Trophoblast cell (in vitro differentiated cells and primary cell): Measurements from ENCODE around the gene UBE2N.
A peak's percentile ranks its signal among the peaks of the same experiment; 100 is the strongest.

Experiments
- DNase-seq, 2 donors: peaks; one replicate each; pipeline ENCODE4 v3.0.0-alpha.2; 2016
- H2AFZ ChIP-seq: 2 replicates; pipeline ENCODE4 v1.6.1; 2013; ENCODE audit warnings: low read length, moderate library complexity, mild to moderate bottlenecking; ENCODE audit not compliant: insufficient read depth, poor library complexity
- H2AK5ac ChIP-seq: 2 replicates; pipeline ENCODE4 v1.6.1; 2013; ENCODE audit warnings: mild to moderate bottlenecking, low read length
- H2BK120ac ChIP-seq: 2 replicates; pipeline ENCODE4 v1.6.1; 2013; ENCODE audit warnings: low read length, mild to moderate bottlenecking, moderate library complexity; ENCODE audit not compliant: insufficient read depth, poor library complexity
- H2BK12ac ChIP-seq: 2 replicates; pipeline ENCODE4 v1.6.1; 2013; ENCODE audit warnings: mild to moderate bottlenecking, low read length, moderate library complexity
- H2BK5ac ChIP-seq: 2 replicates; pipeline ENCODE4 v1.6.1; 2013; ENCODE audit warnings: low read length, low read depth, moderate library complexity, mild to moderate bottlenecking; ENCODE audit not compliant: poor library complexity
- H3K14ac ChIP-seq: 2 replicates; pipeline ENCODE4 v1.6.1; 2013; ENCODE audit warnings: mild to moderate bottlenecking, low read length
- H3K18ac ChIP-seq: 2 replicates; pipeline ENCODE4 v1.6.1; 2013; ENCODE audit warnings: mild to moderate bottlenecking, low read length
- H3K23ac ChIP-seq: 2 replicates; pipeline ENCODE4 v1.6.1; 2013; ENCODE audit warnings: low read length
- H3K27ac ChIP-seq: 2 replicates; pipeline ENCODE4 v1.5.1; 2013; ENCODE audit warnings: low read depth, mild to moderate bottlenecking, inconsistent platforms, low read length, moderate library complexity
- H3K27me3 ChIP-seq: 2 replicates; pipeline ENCODE4 v1.6.1; 2013; ENCODE audit warnings: inconsistent platforms, mild to moderate bottlenecking, low read length, moderate library complexity; ENCODE audit not compliant: insufficient read depth
- H3K36me3 ChIP-seq, 2 experiments: 1 replicate in 1 of 2; 2 replicates in 1 of 2; pipeline ENCODE4 v1.6.1; 2013; ENCODE audit warnings: low read length in 2 of 2, mild to moderate bottlenecking in 2 of 2, moderate library complexity in 1 of 2; ENCODE audit not compliant: insufficient read depth in 2 of 2, control insufficient read depth in 1 of 2
- H3K4ac ChIP-seq: 2 replicates; pipeline ENCODE4 v1.6.1; 2013; ENCODE audit warnings: low read depth, mild to moderate bottlenecking, low read length, moderate library complexity
- H3K4me1 ChIP-seq, 2 experiments: 1 replicate in 1 of 2; 2 replicates in 1 of 2; pipeline ENCODE4 v1.6.1; 2013; ENCODE audit warnings: low read length in 2 of 2, mild to moderate bottlenecking in 2 of 2, moderate library complexity in 1 of 2; ENCODE audit not compliant: insufficient read depth in 2 of 2, control insufficient read depth in 1 of 2
- H3K4me2 ChIP-seq: 2 replicates; pipeline ENCODE4 v1.6.1; 2013; ENCODE audit warnings: inconsistent platforms, mild to moderate bottlenecking, low read length, moderate library complexity
- H3K4me3 ChIP-seq: 2 replicates; pipeline ENCODE4 v1.5.1; 2013; ENCODE audit warnings: mild to moderate bottlenecking, low read depth, low read length, inconsistent platforms
- H3K79me1 ChIP-seq: one replicate; pipeline ENCODE4 v1.6.1; 2013; ENCODE audit warnings: low read length
- H3K79me2 ChIP-seq: 2 replicates; pipeline ENCODE4 v1.6.1; 2013; ENCODE audit warnings: low read length, mild to moderate bottlenecking; ENCODE audit not compliant: control insufficient read depth, insufficient read depth, poor library complexity
- H3K9ac ChIP-seq: 2 replicates; pipeline ENCODE4 v1.6.1; 2013; ENCODE audit warnings: mild to moderate bottlenecking, low read length
- H3K9me3 ChIP-seq: 2 replicates; pipeline ENCODE4 v1.6.1; 2013; ENCODE audit warnings: low read depth, mild to moderate bottlenecking, control low read depth, inconsistent platforms, low read length; ENCODE audit not compliant: insufficient read depth
- H4K12ac ChIP-seq: 2 replicates; pipeline ENCODE4 v1.6.1; 2013; ENCODE audit warnings: low read depth, mild to moderate bottlenecking, low read length, moderate library complexity
- H4K8ac ChIP-seq: 2 replicates; pipeline ENCODE4 v1.6.1; 2013; ENCODE audit warnings: low read depth, mild to moderate bottlenecking, low read length, moderate library complexity
- H4K91ac ChIP-seq: one replicate; pipeline ENCODE4 v1.6.1; 2013; ENCODE audit warnings: low read depth, mild to moderate bottlenecking, low read length, moderate library complexity
- WGBS: extraction: QIAGEN DNeasy Blood & Tissue Kit; methylation state at CpG from one replicate; pipeline ENCODE4 v1.1.7; 2013; ENCODE audit warnings: missing lambda C conversion rate; ENCODE audit not compliant: insufficient read length, insufficient coverage; ENCODE audit errors: extremely low coverage; 5-methylcytosine and 5-hydroxymethylcytosine counted together

Gene UBE2N

GRCh38 chr12:93466625-93467350 lies 25.0 kb upstream of the UBE2N start:
- H3K36me3 ChIP-seq = peaks cover 4 to 5% of the 10 kb centered on the region in 2 experiments
- H3K79me1 ChIP-seq = peaks cover 6% of the 10 kb centered on the region
- no peak overlapping the region for H3K27ac ChIP-seq
- H2BK12ac ChIP-seq = no peak overlapping the region
- no peaks in the 10 kb centered on the region for H3K27me3 ChIP-seq
- H3K4me1 ChIP-seq = no peaks in the 10 kb centered on the region
- peak overlapping the region; percentile 72 for H4K12ac ChIP-seq
- H3K4me2 ChIP-seq = no peak overlapping the region
- DNase-seq = no peak
- H3K9ac ChIP-seq = no peak overlapping the region
- WGBS = no CpG with 5 or more reads among the region's 9 CpGs
- H3K23ac ChIP-seq = no peak overlapping the region
- no peak overlapping the region for H2AK5ac ChIP-seq
- peak overlapping the region; percentile 11 for H4K91ac ChIP-seq
- no peak overlapping the region for H2BK5ac ChIP-seq
- no peaks in the 10 kb centered on the region for H3K9me3 ChIP-seq
- H3K4me3 ChIP-seq = no peak overlapping the region
- peak overlapping the region; percentile 68 for H2AFZ ChIP-seq
- peak overlapping the region; percentile 88 for H4K8ac ChIP-seq
- H2BK120ac ChIP-seq = no peak overlapping the region
- H3K79me2 ChIP-seq = peaks cover 6% of the 10 kb centered on the region
- H3K18ac ChIP-seq = no peak overlapping the region
- H3K14ac ChIP-seq = no peak overlapping the region
- no peak overlapping the region for H3K4ac ChIP-seq

- WGBS = no CpG with 5 or more reads among the region's 5 CpGs
- DNase-seq = no peak
- no peaks in the 10 kb centered on the region for H3K27me3 ChIP-seq
Measured at GRCh38 chr12:93465841-93466240, 24.1 kb upstream of the UBE2N start.

GRCh38 chr12:93461503-93461902 lies 19.8 kb upstream of the UBE2N start:
- Histone ChIP-seq H3K18ac (no peak overlapping the region), H3K9me3 (no peaks in the 10 kb centered on the region), H3K4me2 (no peak overlapping the region), H3K36me3 (no peaks in the 10 kb centered on the region), H3K4me3 (no peak overlapping the region), H3K23ac (no peak overlapping the region), H3K79me1 (no peaks in the 10 kb centered on the region), H4K8ac (no peak overlapping the region), H3K4me1 (no peaks in the 10 kb centered on the region), H3K79me2 (no peaks in the 10 kb centered on the region), H3K9ac (no peak overlapping the region), H2BK120ac (no peak overlapping the region), H4K91ac (no peak overlapping the region), H3K27me3 (no peaks in the 10 kb centered on the region), H2BK5ac (no peak overlapping the region), H4K12ac (no peak overlapping the region), H3K27ac (no peak overlapping the region), H2AFZ (no peak overlapping the region), H2BK12ac (no peak overlapping the region), H2AK5ac (no peak overlapping the region), H3K14ac (no peak overlapping the region), H3K4ac (no peak overlapping the region)
- no CpG with 5 or more reads among the region's 3 CpGs for WGBS
- peak; percentile 35 to 40 for DNase-seq

More at GRCh38 chr12:93465841-93466240, 24.1 kb upstream of the UBE2N start:
- no peak overlapping the region for H2BK12ac ChIP-seq
- H2BK120ac ChIP-seq = no peak overlapping the region
- no peaks in the 10 kb centered on the region for H3K9me3 ChIP-seq
- no peak overlapping the region for H2AFZ ChIP-seq
- H3K4ac ChIP-seq = no peak overlapping the region
- H3K4me1 ChIP-seq = no peaks in the 10 kb centered on the region
- H3K23ac ChIP-seq = no peak overlapping the region
- no peak overlapping the region for H4K8ac ChIP-seq
- no peak overlapping the region for H3K4me2 ChIP-seq
- no peak overlapping the region for H4K91ac ChIP-seq
- peaks cover 6% of the 10 kb centered on the region for H3K79me1 ChIP-seq
- H3K27ac ChIP-seq = no peak overlapping the region
- no peak overlapping the region for H2BK5ac ChIP-seq
- no peaks in the 10 kb centered on the region for H3K36me3 ChIP-seq
- no peak overlapping the region for H3K4me3 ChIP-seq
- no peak overlapping the region for H3K9ac ChIP-seq
- peaks cover 6% of the 10 kb centered on the region for H3K79me2 ChIP-seq
- no peak overlapping the region for H4K12ac ChIP-seq
- H2AK5ac ChIP-seq = no peak overlapping the region
- H3K14ac ChIP-seq = no peak overlapping the region
- no peak overlapping the region for H3K18ac ChIP-seq

- Histone ChIP-seq H4K91ac (no peak overlapping the region), H3K27ac (no peak overlapping the region)
- WGBS = no CpG with 5 or more reads among the region's 7 CpGs
Measured at GRCh38 chr12:93460902-93461301, 19.2 kb upstream of the UBE2N start.

More at GRCh38 chr12:93460902-93461301, 19.2 kb upstream of the UBE2N start:
- H3K79me2 ChIP-seq = no peaks in the 10 kb centered on the region
- no peaks in the 10 kb centered on the region for H3K36me3 ChIP-seq
- H2BK12ac ChIP-seq = no peak overlapping the region
- no peaks in the 10 kb centered on the region for H3K9me3 ChIP-seq
- DNase-seq = no peak
- no peak overlapping the region for H2AK5ac ChIP-seq
- H3K4me3 ChIP-seq = no peak overlapping the region
- no peak overlapping the region for H2BK120ac ChIP-seq
- H3K18ac ChIP-seq = no peak overlapping the region
- no peaks in the 10 kb centered on the region for H3K79me1 ChIP-seq
- no peak overlapping the region for H2BK5ac ChIP-seq
- no peak overlapping the region for H3K9ac ChIP-seq
- H3K4me1 ChIP-seq = no peaks in the 10 kb centered on the region
- no peak overlapping the region for H4K12ac ChIP-seq
- no peak overlapping the region for H3K4ac ChIP-seq
- H3K4me2 ChIP-seq = no peak overlapping the region
- no peak overlapping the region for H2AFZ ChIP-seq
- H4K8ac ChIP-seq = no peak overlapping the region
- H3K27me3 ChIP-seq = no peaks in the 10 kb centered on the region
- H3K14ac ChIP-seq = no peak overlapping the region
- H3K23ac ChIP-seq = no peak overlapping the region
